Measurements from ENCODE around the gene MYD88.

Gene MYD88

DNA sequence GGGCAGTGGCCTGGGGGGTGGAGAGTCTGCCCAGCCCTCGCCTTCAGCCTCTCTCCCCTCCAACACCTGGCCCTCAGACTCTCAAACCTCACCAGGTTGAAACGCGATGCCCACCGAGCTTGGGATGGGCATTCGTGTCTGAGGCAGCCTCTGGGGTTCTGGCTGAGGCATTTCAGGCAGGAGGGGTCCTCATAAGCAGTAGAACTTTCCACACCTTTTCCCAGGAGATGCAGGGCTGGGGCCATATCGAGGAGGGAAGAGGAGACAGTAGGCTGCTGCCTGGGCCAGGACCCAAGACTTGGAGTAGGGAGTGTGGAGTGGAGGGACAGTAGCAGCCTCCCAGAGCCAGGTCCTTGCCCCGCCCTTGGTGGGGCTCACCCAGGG is 26.1 kb upstream of the MYD88 start:
- no peak for DNase-seq (ENCODE audit: low spot score)

DNA sequence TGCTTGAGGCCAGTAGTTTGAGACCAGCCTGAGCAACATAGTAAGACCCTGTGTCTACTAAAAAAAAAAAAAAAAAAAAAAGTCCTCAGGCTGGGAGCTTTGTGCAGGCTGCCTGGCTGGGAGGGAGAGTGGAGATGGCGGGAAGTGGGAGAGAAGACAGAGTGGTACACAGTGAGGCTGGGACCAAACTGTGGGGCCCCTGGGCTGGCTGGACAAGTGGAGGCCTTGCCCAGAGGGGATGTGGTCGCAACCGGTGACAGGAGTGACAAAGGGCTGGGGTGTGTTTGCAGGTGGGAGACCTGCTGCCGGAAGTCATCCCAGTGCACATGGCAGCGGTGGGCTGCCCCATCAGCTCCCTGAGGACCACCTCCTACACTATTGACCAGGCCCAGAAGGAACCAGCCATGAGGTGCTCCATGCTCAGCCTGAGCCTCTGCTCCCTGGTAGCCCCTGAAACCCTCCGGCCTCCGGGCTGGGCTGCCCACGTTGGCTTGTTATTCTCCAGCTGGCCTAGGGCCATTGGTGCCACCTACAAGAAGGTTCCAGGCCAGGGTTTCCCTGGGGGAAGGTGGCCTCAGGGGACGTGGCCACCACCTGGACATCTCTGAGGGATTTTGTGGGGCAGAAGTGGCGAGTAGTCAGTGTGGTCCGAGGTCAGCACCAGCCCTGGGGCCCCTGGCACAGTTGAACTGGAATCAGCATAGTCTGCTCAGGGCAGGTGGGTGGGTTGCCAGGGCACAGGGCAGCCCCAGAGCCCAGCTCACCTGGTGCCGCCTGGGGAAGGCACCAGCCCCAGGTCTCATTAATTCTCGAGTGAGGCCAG is 24.2 kb upstream of the MYD88 start:
- DNase-seq (ENCODE audit: low spot score): no peak

DNA sequence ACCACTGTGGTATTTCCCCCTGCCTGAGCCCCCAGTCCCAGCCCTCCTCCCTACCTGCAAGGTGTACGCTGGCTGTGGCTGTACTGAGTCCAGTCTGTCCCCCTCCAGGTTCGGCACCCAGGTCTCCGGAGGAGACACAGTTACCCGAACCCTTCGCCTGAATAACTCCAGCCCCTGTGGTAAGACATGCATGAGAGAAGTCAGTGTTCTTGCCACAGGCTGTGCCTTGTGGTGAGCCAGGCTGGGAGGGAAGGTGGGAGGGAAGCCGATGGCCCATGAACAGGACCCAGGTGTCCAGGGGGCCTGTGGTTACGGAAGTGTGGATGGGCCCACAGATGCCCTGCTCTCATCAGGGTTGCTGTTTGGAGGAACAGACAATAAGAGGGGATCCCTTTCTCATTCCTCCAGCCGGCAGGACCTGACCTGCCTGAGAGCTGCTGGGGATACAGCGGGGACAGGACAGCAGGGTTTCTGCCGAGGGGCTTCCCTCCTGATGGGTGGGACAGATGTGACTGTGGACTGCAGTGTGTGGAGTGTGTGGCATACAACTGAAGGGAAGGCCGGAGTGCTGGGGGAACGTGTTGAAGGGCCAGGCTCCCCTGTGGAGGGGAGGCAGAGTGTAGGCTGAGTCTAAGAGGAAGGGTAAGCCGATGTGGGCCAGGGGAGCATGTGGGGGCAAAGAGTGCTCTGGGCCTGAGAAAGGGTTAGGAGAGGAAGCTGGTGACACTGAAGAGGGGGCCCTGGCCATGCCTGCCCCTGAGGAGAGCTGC is 23.4 kb upstream of the MYD88 start:
- no peak for DNase-seq (ENCODE audit: low spot score)

DNA sequence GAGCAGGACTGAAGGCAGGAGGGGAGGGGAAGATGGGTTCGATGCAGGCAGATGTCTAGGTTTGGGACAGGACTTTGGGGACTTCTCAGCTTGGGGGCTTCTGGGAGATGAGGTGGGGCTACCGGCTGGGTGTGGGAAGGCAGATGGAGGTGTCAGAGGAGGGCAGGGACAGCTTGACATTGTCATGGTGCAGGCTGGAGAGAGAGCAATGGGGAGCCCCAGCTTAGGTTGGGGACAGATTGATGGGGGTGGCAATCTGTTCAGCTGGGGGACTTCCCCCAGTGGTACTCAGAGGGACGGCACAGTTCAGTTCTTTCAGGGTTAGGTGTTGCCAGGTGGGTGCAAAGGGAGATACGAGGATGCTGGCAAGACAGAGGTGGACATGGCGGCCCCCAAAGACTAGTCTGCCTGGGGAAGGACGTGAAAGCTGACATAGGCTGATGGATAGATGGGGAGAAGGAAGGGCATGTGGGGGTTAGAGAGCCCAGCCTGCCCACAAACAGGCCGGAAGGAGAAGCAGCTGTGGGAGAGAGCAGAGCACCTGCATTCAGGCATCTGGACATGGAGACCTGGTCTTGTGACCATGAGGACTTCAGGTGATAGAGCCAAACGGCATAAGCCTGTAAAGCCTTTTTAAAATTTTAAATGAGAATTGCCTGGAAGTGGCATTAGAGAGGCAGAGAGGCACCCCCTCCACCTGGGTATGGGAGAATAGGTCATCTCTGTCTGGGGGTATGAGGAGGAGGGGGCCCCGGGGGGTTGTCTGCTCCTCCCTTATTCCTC is 22.6 kb upstream of the MYD88 start:
- no peak for DNase-seq (ENCODE audit: low spot score)

GRCh38 chr3:38116471-38117162 is 21.8 kb upstream of the MYD88 start:
- no peak for DNase-seq (ENCODE audit: low spot score)

- no peak for DNase-seq (ENCODE audit: low spot score)
These were observed 21.2 kb upstream of the MYD88 start for GRCh38 chr3:38117163-38117716.

- DNase-seq (ENCODE audit: low spot score): peak; percentile 79
These were observed 20.6 kb upstream of the MYD88 start for GRCh38 chr3:38117748-38118420.

GRCh38 chr3:38118421-38119247 is 19.8 kb upstream of the MYD88 start:
- no peak for DNase-seq (ENCODE audit: low spot score)

DNA sequence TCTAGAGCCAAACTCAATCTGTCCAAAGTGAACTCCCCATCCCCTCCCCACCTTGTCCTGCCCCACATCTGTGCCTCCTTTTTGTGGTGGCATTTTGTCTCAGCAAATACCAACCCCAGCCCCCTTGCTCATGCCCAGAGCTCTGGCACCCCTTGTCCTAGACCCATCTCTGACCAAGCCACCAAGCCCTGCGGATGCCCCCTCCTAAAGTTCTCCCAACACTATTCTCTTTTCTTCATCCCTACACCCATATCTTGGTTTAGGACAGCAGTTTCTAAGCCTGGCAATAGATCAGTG is 19.3 kb upstream of the MYD88 start:
- DNase-seq (ENCODE audit: low spot score): no peak

DNA sequence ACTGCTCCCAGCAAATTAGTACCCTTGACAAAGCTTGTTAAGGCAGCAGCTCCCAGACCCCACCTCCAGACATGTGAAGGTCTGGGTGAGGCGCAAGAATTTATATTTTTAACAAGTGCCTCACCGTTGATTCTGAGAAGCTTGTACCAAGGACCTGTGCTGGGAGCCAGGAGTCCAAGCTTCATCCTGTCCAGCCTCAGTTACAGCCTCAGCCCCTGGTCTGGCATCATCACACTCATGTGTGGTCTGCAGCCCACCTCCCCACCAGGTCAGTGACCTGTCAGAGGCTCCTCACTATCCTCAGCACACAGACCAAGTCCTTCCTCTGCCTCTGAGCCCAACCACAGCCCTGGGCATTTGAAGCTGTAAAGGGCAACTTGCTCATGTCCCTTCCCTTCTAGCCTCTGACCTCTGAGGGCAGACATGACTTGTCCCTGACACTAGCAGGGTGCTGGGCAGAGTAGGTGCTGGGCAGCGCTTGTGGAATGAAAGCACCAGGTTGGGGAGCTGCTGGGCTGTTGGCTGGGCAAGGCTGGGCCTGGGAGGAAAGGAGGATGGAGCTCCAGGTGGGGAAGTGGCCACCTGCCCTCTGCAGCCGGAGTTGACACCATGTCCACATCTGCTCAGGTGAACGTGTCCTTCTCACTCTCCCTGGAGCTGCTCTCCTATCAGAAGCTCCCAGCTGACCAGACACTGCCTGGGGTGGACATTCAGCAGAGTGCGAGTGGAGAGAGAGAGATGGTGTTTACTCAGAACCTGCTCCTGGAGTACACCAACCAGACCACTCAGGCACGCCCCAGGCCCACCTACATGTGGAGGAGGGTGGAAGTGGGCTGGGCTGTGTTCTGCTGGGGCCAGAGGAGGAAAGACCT is 18.4 kb upstream of the MYD88 start:
- DNase-seq (ENCODE audit: low spot score): no peak

- no peak for DNase-seq (ENCODE audit: low spot score)
These were observed 17.6 kb upstream of the MYD88 start for GRCh38 chr3:38120693-38121450.

DNA sequence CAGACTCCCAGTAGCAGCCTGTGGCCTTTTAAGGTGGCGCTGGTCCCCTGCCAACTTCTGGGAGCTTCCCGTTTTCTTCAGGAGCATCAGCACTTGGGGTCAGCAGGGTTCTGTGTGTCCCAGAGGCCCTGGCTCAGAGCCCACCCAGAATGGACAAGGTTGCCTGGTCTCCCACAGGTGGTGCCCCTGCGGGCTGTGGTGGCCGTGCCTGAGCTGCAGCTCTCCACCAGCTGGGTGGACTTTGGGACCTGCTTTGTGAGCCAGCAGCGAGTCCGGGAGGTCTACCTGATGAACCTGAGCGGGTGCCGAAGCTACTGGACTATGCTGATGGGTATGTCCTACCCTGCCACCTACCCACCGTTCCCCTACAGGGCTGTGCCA is 17.0 kb upstream of the MYD88 start:
- DNase-seq (ENCODE audit: low spot score): no peak

- no peak for DNase-seq (ENCODE audit: low spot score)
These were observed 16.5 kb upstream of the MYD88 start for GRCh38 chr3:38121832-38122461.

GRCh38 chr3:38122712-38123290 is 15.7 kb upstream of the MYD88 start:
- DNase-seq (ENCODE audit: low spot score): no peak

- DNase-seq (ENCODE audit: low spot score): no peak
These were observed 13.9 kb upstream of the MYD88 start for GRCh38 chr3:38124324-38125122.

- no peak for DNase-seq (ENCODE audit: low spot score)
These were observed 12.9 kb upstream of the MYD88 start for GRCh38 chr3:38125305-38126120.

Measured in hepatic stellate cell (primary cell).